CD4-positive, alpha-beta T cell treated with Interleukin-10 for 1 hour (primary cell): ENCODE results near the gene SHOC1.
A peak's percentile ranks its signal among the peaks of the same experiment; 100 is the strongest.
"Not testable (repeated sequence)": the region's sequence is repeated elsewhere in the genome, so short reads cannot be mapped to it uniquely, and the experiment has no call there.

Experiments used
- DNase-seq: peaks from one replicate; pipeline ENCODE4 v3.0.0-alpha.2; 2020

SHOC1 gene

DNA sequence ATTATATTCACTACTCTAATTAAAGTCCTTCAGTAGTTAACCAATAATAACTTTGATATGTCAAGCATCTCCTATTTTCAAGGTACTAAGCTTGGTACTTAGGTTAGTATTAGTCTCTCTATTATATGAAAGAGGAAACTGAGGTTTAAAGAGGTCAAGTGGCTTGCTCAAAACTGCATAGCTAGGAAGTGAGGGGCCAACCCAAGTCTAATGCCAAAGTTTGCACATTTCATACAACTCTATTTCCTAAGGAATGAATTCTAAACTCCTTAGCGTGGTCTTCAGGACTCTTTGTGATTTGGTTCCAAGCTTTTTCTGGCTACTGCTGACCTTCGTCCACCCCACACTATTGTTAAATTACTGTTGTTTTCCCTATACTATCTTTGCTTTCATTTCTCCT is 9.9 kb upstream of the SHOC1 start:
- DNase-seq = no peak

- DNase-seq = no peak
These were observed 9.2 kb upstream of the SHOC1 start for GRCh38 chr9:111803924-111804323.

- DNase-seq = no peak
These were observed 5.3 kb upstream of the SHOC1 start for GRCh38 chr9:111799915-111800526.

- DNase-seq = no peak
These were observed 4.8 kb upstream of the SHOC1 start for GRCh38 chr9:111799506-111799905.

GRCh38 chr9:111798786-111799185 is 4.0 kb upstream of the SHOC1 start:
- no peak for DNase-seq

DNA sequence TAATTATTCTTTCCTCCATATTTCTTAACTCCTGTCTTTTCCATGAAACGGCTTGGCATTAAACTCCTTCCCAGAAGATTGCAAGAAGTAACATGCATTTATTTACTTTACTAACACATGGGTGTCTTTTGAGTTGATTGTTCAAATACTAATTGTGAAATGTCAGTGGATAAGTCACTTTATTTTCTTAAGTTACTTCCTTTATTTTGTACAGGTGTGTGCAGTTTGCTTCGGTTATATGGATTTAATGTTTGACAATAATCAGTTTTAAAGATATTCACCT is 761 bp upstream of the SHOC1 start:
- DNase-seq = no peak

DNA sequence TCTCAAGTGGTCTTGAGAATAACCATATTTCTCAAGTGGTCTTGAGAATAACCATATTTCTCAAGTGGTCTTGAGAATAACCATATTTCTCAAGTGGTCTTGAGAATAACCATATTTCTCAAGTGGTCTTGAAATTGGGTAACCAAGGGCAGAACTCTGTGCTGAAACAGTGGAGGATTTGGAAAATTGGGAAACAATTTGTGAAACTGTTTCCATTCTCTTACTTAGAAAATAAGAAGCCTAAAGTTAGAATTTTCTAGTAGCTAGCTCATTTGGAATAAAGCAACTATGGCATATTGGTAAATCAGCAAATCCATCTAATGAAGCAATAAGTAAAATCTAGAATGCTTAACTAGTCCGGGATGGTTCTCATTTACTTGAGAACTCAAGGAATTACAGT is 2.9 kb downstream of the SHOC1 start:
- DNase-seq = not testable (repeated sequence)

DNA sequence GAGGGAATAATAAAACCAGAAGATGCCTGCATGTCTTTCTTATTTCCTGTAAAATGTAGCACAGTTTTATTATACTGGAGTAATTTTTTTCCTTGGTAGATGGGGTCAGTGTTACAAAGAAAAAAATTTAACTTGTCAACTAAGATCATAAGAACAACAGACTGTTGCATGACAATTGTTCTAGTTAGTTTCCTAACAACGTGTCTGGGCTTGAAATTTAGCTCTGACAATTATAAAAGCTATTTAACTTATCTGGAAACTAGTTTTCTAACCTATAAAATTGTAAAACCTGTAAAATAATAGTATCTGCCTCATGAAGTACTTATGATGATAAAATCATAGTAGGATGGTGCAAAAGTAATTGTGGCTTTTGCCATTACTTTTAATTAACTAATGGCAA is 4.9 kb downstream of the SHOC1 start:
- no peak for DNase-seq

DNA sequence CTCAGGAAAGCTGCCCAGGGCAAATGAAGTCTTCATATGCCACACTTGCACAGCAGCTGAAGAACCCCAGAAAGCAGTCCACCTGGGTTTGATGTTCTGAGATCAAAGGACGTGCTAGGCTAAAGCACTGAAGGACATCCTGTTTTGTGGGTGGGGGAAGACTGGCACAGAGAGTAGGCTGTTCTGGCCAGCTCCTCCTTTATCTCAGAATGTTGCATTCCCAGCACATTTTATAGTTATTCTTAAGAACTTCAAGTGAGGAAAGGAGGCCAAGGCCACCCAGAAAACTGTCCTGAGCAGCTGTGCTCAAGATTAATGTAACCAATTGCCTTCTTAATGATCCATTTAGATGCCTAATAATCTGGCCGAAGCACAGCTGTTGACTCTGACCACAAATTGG is 10.9 kb downstream of the SHOC1 start:
- DNase-seq = no peak

DNA sequence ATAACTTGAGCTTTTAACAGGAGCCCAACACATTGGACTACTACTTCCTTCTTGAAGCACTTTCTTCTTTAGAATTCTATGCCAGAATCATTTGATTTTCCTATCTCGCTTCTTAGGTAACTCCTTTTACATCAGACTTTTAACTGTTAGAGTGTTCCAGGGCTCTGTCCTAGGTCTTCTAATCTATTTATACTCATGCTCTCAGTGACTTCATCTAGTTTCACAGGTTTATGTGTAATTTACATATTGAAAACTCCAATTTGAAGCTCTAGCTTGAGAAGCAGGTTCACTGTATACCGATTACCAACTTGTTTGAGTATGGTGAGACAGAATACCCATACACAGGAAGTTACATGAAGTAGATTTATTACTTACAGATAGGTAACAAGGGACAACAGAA is 11.3 kb downstream of the SHOC1 start:
- DNase-seq = no peak

DNA sequence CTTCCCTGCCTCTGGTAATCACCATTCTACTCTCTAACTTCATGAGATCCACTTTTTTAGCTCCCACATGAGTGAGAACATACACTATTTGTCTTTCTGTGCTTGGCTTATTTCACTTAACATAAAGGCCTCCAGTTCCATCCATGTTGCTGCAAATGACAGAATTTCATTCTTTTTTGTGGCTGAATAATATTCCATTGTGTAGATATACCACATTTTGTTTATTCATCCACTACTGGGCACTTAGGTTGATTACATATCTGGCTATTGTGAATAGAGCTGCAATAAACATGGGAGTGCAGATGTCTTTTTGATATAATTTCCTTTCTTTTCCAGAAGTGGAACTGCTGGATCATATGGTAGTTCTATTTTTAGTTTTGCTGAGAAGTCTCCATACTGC is 28.7 kb downstream of the SHOC1 start:
- no peak for DNase-seq

DNA sequence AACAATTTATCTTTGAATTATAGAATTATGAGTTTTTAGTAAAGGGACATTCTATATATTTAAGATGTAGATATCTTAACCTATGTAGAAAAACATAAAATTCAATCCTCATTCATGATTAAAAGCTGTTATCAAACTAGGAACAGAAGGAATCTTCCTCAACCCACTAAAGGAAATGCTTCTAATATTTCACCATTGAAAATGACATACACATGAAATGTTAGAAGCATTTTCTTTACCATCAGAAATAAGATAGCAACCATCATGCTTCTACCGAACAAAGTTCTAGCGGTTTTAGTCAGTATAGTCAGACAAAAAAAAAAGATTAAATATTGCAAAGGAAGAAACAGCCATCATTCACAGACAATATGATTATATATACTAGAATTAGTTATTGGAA is 32.2 kb downstream of the SHOC1 start:
- no peak for DNase-seq

- peak; percentile 79 for DNase-seq
These were observed 34.7 kb downstream of the SHOC1 start for GRCh38 chr9:111759762-111760639.

DNA sequence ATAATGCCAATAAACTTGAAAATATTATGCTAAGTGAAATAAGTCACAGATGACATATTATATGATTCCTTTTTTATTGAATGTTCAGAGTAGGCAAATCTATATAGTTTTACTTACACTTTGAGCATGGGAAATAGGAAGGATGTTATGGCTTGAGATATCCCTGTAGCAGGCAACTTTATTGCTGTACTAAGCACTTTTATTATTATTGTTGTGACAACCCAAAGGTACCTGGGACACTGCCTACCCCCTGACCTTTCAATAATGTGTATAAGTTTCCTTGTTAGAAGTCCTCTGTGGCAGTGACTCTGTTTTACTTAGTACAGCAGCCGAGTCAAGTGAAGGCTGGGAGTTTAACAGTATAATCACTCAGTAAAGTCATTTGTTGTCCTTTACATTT is 39.9 kb downstream of the SHOC1 start:
- DNase-seq = no peak

DNA sequence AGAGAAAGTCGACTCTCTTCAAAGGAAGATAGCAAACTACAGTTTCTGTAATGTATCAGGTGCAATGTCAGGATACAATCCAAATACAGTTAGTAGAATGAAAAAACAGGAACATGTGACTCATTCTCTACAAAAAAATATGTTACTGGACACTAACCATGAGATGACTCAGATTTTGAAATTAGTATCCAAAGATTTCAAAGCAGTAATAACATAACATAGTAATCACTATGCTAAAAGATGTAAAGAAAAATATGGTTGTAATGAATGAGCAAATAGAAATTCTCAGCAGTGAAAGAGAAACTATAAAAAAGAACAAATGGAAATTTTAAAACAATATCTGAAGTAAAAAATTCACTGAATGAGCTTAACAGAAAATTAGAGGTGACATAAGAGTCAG is 42.3 kb downstream of the SHOC1 start:
- no peak for DNase-seq
